CD4-positive, alpha-beta T cell treated with Interleukin-15 for 4 hours (primary cell): Measurements from ENCODE around the gene SMG5.

Source experiments
- DNase-seq: peaks from one replicate; pipeline ENCODE4 v3.0.0-alpha.2; 2020; ENCODE audit warnings: low spot score

SMG5 gene

DNA sequence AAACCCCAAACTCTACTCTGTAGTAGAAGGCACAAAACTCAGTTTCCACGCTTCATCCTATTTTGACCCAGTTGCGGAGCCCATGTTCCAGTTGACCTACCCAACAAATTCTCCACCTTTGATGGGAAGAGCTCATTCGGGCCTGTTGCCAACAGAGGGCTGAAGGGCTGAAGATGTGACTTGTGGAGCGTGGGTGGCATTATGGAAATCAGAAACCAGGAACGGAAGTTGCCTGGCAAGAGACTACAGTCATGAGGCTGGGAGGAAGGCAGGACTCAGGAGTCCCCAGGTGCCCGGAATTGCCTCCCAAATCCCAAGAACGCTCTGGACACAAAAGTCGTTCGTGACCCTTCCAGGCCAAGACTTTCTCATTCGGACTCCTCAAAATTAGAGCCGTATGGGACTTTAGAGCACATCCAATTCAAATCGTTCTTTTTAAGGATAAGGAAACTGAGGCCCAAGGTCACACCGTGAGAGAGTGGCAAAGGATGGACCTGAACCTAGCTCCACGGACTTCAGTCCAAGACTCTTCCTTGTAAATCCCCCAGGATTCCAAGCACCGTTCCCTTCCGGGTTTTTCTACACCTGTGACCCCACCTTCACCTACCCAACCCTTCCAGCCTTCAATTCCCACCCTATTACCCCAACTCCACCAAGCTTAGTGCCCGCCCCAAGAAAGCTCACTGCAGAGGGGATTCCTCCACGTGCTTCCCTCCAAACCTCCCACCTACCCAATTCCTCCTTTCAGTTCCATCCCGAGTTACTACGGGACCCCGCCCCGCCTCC, 739 bp downstream of the SMG5 start:
- no peak for DNase-seq

DNA sequence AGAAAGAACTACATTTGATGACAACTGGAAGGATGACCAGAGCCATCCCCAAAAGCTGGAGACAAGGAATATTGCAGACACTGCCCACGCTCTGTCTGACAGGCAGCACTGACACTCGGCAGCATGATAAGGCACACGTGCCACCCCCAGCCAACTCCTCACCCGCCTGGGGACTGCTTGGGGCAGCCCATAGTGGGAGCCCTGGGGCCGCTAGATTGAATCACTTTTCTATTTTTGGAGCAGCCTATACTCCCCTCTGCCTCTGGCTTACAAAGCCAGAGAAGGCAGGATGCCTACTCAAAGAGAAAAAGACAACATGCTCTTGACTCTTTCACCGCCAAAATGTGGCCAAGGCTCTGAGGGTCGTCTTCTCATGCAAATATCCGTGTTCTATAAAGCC, 1.3 kb downstream of the SMG5 start:
- peak; percentile 13 for DNase-seq

DNA sequence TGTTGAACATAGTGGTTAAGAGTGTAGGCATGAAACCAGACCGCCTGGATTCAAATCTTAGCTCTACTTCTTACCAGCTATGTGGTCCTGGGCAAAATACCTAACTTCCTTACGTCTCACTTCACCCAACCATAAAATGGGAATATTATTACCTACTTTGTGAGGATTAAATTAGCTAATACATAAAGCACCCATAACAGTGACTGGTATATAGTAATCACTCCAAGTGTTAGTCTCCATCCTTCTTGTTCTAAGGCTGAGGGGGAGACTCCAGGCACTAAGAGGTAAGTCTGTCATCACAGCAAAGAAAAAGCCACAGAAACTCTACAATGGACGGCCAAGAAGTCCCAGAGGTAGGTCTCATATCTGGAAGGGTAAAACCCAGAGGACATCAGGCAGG, 2.8 kb downstream of the SMG5 start:
- no peak for DNase-seq

DNA sequence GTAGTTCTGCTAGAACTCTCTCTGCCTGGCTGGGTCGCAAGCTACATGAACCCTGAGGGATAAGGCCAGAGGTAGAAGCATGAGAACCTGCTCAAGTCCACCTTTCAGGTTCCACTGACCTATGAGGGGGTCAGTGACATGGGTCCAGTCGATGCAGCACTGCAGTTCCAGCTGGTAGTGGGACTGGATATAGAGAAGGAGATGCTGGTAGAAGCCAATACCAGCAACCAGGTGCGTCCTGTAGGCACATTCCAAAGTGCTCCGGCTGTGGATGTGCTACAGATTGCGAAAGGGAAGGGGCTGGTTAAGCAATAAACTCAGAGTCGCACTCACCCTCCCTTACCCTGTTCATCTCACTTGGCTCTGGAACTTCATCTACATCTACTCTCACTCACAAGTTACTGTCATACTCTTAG, 5.7 kb downstream of the SMG5 start:
- DNase-seq, result no peak

DNA sequence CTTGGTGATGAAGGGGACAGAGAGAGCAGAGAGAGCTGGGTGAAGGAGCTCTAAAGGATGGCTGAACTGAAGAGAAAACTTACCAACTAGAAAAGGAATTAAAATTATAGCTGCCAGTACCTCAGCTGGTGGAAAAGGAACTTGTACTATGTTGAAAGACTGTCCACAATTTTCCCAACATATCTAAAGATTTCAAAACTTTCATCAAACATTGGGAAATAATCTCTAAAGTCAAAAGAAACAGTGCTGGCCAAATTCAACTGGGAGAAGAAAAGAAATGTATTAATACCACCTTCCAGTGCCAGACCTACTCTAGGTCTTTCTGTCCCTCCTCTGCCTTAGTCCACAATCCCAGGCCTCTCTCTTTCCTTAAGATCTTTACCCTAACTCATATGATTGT, 6.1 kb downstream of the SMG5 start:
- no peak for DNase-seq

DNA sequence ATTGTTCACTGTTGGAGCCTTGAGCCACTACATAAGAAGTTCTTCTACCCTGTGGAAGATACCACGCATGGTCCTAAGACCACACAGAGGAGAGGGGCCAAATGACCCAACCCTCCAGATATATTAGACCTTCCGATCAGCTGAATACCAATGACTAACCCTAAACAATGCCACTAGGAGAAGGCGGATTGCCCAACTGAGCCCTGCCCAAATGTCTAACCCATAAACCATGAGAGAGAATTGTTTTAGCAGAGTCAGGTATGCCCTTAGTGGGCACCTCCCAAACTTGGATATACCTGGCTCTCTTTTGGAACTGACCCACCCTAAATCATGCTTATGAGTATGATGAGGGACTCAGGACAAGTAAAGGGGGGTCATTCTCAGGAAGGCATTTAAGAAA, 12.3 kb downstream of the SMG5 start:
- no peak for DNase-seq

DNA sequence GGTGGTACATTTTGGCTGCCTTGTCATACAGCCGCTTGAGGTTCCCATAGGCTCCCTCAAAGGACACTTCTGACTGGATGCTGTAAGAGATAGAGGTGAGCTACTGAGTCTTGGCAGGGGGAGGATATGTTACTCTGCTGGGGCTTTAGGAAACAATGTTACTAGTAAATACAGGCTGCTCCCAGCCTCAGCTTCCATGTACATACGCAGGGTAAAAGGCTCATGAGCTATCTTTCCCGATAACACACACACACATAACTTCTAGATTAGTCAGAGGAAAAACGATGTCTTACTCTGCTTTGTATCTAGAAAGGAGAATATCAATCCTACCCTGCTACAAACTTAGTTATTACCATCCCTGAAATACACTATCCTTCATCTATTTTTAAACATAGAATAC, 14.3 kb downstream of the SMG5 start:
- DNase-seq, result no peak

DNA sequence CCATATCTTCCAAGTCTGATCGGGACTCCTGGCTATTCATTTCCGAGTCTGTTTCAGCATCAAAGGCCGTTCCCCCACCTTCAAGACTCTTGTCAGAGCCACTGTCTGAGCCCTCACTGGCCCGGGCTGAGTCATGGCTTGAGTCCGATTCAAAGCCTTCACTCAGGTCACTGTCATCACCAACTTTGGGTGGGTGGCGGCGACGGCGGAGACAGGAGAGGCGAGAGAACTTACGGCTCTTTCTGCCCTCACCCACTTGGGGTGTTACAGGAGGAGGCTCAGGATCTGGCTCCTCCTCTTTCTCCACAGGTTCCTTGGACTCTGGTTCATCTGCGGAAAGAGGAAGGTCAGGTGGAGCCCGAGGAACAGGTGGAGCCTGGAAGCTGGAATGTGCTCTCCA, 16.6 kb downstream of the SMG5 start:
- no peak for DNase-seq

DNA sequence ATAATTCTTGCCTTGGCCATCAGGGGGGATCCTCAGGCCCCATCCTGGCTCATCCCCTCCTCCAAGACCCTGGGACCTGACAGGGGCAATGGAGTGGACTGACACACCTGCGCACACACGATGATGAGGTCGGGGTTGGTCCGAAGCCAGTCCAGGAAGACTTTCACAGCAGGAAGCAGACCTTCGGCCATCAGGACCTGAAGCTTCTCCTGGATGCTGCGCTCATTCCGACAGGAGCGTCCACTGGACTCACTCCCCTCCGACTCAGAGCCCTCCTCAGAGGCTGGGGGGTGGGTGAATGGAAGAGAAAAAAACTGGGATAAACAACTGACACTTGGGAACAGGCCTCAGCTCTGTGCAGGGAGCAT, 19.4 kb downstream of the SMG5 start:
- no peak for DNase-seq

DNA sequence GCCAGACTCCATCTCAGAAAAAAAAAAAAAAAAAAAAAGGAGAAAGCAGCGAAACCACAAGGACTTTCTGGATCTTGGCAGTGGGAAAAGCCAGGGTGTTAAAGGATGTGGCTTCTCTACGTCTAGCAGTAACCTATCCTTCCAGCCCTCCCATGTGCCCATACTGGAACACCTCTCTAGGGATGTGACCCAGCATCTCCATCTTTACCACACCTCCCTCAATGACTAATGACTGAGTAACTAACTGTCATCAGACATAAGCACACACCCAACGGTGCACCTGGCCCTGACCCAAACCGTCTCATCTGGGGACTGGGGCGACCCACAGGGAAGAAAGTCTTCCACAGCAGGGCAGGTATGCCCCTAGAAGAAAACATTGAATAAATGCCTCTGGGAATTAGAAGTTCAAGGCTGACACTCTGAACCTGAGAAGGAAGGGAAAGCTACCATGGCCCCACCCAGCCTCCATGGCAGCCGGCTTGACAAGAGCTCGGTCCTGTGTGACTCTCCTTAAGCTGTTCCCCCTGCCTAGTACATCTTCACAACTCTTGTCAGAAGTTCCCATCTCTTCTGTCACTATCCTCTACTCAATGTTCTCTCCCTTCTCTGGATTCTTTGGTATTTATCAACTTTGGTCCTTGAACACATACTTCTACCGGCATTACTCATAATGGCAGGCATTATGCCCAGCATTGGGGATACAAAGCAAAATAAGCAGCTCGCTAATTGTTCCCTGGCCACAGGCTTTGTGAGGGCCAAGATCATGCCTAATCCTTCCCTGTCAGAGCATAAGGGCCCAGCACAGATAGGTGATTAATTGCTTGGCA, 20.0 kb downstream of the SMG5 start:
- DNase-seq, result no peak

DNA sequence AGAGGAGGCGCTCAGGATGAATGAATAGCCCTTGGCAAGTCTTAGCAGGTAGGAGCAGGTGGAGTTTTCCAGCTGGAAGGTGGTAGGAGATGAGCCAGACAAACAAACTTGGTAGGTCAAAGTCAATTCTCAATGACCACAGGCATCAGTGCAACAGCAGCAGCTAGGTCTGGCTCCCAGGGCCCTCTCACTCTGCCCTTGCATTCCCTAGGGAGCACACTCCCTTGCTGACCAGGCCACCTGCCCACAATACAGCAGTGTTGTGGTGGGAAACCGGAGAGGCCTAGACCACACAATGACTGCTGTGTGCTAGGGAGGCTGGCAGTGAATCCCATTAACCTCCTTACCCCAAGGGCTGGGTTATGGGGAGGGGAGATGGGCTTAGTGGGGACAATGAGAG, 21.7 kb downstream of the SMG5 start:
- DNase-seq, result no peak

DNA sequence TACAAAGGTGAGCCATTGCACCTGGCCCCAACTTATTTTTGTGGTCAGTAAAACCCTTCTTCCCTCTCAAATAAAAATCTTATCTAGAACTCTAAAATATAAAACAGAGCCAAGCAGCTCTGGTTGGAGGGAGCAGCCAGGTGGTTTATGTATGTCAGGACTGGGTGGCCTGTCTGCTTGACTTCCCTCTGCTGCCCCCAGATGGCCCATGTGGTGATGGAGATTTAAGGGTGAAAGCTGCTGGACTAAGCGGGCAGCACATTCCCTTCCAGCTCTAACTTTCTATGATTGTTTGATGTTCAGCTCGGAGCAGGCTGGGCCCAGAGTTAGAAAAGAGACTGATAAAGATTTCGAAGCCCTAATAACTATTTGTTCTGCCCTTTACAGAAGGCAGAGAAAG, 22.8 kb downstream of the SMG5 start:
- DNase-seq, result no peak

DNA sequence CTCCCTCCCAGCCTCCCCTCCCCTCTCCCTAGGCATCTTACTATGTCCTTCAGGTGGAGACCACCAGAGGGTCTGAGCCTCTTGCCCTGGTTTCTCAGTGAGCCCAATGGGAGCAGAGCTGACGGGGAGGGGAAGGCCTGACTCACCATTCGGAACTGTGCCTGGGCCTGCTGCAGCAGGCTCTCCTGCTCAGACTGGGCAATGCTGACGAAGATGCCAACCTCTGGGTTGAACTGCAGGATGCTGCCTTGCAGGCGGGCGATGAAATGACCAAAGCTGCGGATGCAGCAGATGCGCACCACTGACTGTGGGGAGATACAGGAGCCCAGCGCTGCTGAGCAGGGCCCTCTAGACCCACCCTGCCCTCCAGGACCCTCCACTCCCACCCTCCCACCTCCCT, 23.8 kb downstream of the SMG5 start:
- no peak for DNase-seq

DNA sequence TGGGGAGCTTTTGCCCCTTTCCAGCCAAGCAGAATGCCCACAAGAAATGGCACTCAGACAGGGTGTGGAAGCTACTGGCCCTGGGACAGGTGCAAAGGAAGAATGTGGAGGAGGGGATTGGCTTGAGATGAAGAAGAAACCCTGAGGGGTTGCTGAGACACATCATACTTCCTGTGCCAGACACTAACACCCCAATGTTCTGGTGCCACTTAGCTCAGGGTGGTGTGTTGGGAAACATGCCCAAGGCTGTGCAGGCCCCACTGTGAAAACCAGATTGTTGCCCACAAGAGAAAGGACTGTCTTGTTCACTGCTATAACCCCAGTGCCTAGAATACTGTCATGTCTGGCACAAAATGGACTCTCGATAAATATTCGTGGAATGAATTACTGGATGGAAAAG, 24.9 kb downstream of the SMG5 start:
- DNase-seq, result no peak

DNA sequence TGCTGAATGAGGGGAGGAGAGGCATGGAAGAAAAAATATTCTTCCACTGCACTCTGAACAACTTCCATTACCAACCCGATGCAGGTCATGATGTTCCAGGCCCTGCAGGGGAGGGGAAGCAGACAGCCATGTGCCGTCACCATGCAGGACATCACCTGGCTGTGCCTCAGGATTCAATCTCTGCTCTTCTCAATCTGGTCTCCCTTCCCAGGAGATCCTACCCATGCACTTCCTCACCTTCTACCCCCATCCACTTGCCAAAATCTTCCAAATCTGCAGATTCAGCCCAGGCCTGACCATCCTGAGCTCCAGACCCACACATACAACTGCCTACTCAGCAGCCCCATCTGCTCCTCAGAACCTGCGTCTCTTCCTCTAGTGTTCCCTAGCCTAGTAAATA, 29.0 kb downstream of the SMG5 start:
- DNase-seq, result no peak

DNA sequence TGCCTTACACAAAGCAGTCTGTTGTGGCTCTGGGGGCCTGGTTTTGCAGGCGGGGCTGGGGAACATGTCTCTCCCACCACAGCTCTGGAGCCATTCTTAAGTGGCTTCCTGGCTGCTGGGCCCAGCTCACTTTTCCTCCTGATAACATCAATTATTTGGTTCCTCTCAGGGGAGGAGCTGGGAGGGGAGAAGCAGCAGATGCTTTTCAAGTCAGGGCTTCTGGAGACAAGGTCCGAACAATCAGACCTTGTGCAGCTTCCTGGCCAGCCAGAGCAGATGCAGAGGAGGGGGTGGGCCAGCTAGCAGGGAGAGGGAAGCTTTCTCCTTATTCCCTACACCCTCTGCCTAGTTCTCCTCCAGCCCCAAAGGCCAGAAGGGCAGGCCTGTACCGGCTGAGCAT, 31.1 kb downstream of the SMG5 start:
- DNase-seq, result no peak

DNA sequence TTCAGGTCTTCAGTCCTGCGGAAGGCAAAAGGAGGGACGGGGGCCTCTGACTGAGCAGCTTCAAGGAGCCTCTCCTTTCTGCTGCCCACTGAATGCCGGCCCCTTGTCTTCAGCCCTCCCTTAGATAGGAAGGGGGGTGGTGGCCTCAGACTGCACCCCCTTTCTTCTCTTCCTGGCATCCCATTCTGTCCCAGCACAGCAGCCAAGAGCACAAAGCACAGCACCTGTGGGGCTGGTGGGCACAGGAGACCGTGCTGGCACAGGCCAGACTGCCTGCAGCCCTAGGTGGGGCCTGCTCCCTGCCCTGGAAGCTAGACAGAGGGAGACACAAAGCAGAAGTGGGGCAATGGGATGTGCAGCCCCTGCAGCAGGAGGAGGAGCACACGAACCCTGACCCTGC, 33.0 kb downstream of the SMG5 start:
- DNase-seq, result no peak

DNA sequence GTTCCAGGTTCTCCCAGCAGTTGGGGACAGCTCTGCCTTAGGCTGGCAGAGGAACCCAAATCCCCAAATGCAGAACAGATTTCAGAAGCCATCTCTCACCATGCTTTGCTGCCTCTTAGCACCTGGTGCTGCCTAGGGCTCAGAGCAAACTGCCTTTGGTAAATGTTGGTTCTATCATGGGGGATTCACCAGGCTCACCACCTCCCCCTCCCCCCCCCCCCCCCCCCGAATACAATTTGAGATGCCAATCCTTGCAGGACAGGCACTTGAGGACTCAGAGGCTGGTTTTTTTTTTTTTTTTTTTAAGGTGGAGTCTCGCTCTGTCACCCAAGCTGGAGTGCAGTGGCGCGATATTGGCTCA, 34.3 kb downstream of the SMG5 start:
- no peak for DNase-seq

DNA sequence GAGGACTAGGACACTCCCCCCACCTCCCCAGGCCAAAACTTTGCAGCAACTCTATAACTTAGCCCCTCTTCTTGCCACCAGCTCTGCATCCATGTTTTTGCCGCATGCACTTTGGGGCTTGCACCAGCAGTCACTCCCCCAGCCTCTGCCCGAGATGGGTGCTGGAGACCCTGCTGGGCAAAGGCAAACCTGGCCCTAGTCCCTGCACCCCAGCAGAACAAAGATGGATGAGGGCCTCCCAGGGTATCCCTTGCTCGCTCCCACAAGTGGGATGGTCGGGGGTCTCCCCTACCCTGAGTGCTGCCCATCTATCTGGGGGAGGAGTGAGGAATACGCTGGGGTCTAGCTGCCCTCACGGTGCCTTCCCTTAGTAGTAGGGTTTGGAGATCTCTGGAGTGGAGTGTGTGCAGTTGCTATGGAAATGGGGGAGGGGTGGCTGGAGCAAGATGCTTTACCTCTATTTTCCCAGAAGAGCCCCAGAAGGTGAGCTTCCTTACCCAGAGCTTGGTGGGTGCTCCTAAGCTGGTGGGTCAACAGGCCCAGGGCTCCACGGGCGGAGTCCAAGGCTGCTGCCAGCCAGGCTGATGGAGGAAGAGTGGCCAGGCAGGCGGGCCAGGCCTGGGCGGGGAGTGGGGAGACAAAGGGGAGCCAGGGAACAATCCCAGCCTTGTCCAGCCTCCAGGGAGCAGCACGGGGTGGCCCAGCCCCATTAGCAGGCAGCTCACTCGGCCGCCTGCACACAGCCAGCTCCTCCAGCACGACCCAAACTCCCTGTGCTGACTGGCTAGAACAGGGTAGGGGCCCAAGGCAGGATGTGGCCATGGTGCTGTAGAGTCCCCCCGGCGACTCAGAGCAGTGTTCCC, 34.9 kb downstream of the SMG5 start, which contains the start of gene PAQR6:
PAQR6 (minus strand) TSS at position 597 of the 863 bp plus-strand sequence. CDS start 1,325 bp downstream, outside the sequence.
- no peak for DNase-seq

DNA sequence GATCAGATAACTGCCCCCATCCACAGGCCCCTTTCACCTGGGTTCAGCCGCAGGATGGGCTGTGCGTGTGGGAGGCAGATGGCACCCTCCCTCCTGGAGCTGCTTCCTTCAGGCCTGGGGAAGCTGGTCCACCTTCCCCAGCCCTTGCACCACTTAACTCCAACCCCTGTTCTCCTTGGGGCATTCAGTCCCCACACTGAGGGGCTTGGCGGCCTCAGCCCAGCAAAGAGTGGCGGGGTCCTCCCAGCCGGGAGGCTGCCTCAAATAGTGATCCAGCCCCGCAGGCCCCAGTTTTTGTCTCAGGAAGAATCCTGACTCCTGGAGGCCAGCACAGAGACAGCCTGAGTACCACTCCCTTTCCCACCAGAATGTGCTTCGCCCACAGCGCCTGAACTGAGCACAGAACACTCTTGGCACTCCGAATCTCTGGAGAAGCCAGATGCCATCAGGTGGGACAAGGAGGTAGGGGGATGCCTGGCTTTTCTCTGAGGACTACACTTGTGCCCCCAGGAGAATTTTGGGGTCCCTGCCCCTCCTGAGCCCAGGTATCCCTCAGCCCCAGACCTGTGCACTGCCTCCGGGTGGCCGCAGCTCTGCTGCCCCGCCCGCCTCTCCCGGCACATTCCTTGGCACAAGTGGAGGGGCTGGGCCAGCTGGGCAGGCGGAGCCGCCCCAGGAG, 35.7 kb downstream of the SMG5 start:
- no peak for DNase-seq

DNA sequence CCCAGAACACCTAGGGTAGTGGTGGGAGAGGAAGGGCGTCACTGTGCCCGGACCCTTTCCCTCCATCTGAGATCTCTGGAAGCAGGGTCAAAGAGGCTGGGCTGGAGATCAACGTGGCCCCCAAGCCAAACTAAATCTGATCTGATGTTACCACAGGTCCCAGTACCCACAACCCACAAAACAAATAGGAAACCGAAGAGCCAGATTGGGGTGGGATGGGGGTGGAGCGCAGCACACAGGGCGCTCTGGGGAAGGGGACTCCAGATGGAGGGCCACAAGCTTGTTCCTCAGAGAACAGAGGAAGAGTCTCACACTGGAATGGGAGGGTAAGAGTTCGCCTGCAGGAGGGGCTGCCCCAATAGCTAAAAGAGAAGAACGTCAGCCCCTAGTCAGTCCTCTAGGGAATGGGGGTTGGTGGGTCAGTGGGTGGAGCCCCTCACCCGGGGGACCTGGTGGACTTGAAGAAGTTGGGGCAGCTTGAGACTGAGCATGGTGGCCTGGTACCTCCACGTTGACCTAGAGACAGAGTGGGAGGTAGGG, 36.3 kb downstream of the SMG5 start:
- DNase-seq, result no peak
